NCI-H2107 (cell line): ENCODE measurements around the gene CHRNA1.

Experiments
- DNase-seq: peaks from one replicate; lab custom pipeline; 2025; lab: John Stamatoyannopoulos, UW

CHRNA1 gene

DNA sequence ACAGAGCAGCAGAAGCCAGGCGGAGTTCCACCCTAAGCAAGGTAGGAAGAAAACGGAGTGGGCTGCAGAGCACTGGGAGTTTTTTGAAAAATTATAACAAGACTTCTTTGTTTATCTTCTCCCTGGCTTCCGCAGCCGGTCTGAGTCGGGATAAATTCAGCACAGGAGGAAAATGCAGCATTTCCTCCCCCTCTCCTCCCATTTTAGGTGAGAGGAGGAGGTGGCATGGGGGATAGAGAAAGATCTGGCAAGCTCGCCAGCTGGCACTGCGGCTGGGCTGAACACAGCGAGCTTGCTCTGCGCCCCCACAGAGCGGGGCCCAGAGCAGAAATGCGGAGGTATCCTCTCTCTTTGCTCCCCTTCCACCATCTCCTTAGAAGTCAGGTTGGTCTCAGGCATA is 17.7 kb upstream of the CHRNA1 start:
- DNase-seq: no peak

DNA sequence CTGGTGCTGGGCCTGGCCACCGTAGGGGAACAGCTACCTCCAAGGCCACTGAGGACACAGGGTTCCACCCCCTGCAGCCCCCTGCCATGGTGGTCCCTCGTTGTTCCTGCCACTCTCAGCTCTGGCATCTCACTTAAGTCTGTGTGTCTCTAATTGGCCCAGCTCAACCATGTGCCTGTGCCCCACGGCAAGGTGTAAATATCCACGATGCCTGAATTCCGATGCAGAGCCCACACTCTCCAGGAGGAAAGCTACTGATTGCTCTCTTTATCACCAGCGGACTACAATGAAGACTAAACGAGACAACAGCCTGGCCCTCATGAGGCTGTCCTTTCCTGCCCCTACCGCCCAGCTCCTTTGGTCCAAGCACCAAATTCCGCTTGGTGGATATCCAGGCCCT is 17.0 kb upstream of the CHRNA1 start:
- no peak for DNase-seq

DNA sequence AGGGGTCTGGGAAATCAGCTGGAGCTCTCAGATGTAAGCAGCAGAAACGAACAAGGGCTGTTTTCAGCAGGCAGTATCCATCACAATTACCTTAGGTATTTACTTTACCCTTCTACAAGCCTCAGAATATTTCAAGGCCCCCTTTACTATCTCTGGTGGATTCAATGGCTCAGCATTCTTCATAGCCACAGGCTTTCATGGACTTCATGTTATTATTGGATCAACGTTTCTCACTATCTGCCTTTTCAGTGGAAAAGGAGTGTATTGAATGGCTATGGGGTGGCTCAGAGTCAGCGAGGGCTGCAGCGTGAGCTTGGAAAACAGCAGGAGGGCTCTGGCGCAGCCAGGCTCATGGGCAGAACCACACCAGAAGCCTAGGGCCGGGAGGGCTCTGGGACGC is 16.6 kb upstream of the CHRNA1 start:
- DNase-seq: no peak

DNA sequence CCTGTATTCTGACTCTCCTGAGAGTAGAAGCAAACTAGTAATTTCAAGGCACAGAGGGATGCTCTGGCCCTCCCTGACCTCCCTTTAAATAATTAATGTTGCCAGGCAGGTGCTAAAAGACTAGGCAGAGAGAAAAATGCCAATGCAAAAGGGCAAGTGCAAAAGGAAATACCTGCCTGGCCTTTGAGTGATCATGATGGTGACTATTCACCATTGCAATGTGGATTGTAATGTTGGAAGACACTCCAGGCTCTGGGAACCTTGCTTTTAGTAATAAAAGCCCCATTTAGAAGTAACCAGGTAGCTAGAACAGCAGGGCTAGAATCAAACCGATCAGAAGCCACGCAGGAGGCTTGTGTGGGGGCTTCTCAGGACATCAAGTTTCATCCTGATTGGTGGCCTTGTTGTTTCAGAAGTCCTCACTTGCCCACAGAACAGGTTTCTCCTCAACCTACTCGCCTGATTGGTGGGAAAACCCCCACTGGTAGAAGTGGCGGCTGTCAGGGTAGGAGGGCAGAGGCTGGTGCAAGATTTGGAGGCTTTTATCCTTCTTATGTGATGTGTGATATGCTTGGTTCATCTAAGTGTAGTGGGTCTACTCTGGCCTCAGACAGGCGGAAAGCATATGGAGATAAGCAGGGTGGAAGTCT is 16.0 kb upstream of the CHRNA1 start:
- no peak for DNase-seq

DNA sequence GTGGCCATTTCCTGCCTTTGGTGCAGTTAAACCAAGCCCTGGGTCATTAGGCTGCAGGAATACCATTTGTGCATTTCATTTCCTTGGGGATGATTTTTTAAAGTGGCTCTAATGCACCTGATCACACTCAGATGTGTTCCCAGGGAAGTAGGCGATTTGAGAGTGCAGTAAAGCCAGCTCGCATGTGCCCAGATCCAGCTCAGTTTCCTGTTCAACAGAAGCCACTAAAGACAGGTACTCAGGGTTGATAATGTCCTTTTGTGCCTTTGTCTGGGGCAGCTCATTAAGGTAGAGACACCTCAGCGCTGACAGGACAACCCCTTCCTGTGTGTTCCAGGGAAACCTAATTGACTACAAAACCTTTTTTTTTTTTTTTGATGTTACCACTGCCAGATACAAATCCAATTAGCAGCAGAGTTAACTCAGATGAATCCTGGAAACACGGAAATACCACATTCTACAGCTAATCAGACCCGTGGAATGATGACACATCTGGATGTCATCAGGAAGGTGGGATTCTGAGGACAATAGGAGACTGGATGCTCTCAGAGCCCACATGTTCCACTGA is 15.2 kb upstream of the CHRNA1 start:
- DNase-seq: peak; percentile 34

DNA sequence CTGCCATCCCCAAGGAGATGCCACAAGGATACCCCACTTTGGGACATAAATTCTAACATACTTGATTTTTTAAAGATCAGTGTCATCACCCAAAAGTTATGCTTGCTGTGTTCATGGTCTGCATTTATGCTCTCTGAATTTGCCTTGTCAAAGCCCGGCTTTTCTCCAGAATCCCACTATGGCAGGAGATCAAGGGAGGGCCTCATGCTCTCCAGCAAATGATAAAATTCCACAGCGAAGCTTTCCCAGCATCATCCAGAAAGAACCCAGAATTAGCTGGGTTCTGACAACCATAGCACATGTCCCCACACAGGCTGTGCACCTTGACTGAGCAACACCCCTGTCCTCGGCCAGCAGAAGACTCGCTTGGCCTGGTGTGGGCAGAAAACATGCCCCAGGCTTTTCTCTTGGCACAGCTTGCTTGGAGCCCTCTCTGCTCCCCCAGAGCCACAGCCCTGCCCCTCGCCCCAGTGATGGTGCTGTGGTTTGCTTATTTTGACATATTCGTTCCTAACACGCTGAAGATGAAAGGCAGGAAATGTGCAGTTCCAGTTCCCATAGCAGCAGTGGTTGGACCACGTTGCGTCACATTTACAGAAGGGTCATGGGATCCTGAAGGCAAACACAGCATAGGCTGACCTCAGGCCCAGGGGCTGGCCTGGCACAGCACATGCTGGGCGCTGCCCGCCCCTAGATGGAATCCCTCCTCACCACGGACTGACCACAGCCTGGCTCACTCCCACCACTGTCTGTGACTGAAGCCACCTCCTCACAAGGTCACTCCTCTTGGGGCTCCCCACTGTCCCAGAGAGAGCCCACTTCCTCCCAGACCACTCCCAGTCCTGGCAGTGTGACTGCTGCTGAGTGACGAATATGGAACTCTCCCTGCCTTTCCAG is 14.1 kb upstream of the CHRNA1 start:
- DNase-seq: no peak

DNA sequence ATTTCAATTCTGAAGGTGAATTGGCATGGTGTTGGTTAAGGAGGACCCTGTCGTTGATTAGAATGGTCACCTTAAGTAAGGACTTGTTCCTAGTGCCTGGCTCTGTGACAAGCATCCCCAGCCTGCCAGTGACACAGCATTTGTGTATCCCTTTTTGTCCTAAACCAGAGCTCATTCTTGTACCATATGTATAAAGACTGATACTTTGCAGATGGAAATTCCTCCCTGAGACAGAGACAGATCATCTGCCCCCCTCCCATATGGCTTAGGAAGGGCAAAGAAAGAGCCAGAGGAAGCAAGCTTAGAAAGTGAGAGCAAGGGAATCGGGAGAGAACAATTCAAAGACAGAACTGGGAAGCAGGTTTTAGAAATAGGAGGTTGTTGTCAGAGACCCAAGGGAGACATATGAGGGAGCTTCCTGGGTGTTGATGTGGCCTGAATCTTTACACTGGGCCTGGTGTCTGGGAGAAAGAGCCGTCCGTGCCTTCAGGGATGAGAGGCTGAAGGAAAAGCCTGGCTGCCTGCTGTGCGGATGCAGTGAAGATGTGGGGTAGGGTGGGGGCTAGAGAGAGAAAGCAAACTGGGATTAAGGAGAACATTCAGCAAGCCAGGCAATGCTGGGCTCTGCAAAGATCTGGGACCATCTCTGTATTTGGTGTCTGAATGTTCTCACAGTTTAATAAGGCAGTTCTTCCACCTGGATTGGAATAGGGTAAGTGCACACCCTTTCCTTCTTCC is 13.2 kb upstream of the CHRNA1 start:
- no peak for DNase-seq

DNA sequence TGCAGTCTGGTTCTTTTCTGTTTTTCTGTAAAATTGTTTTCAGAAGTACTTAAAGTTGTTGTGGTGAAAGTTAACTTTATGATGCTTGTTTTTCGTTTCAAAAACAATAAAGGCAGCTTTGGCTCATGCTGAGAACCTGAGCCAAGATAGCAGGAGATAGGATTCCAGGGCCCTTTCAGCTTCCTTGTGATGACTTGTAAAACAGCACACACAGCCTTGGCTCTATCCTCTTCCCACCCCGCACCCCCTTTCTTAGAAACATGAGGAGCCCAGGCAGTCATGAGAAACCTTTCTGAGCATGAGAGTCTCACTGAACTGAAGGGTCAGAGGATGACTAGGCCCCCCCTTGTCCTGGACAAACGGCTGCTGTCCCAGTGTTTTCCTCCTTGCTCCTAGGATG is 12.4 kb upstream of the CHRNA1 start:
- no peak for DNase-seq

DNA sequence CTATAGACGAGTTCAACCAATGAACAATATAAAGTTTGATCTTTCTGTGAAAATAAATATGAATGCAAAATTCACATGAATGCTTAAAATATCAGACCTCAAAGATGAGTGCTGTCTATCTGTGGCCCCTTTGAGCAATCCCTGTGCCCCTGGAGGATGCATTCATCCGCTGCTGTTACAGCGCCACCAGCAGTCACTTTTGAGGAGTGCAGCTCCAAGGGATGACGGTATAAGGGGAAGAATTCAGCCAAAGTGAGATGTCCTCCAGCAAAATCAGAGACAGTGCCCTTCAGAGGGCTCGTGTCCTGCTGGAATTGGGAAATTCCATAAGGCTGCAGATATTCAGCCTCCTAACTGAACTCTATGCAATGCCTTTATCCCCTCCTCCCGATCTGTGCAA is 12.0 kb upstream of the CHRNA1 start:
- no peak for DNase-seq

DNA sequence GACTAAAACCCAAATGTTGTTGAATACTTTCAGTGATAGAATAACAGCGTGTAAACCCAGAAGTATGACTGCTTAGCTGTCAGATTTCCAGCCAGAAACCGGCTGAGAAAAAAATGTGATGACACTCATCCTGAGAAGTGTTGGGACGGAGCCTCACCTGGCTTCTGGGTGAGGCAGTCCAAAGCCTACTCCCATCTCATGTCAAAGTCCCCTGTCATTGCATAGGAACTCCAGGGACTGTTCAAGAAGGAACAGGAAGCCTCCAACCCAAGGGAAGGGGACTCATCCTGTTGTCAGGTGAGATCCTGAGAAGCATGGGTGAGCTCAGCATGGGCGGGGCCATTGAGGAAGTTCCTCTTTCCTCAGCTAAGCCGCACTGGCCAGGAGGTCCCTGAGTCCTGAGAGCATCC is 11.3 kb upstream of the CHRNA1 start:
- DNase-seq: no peak

DNA sequence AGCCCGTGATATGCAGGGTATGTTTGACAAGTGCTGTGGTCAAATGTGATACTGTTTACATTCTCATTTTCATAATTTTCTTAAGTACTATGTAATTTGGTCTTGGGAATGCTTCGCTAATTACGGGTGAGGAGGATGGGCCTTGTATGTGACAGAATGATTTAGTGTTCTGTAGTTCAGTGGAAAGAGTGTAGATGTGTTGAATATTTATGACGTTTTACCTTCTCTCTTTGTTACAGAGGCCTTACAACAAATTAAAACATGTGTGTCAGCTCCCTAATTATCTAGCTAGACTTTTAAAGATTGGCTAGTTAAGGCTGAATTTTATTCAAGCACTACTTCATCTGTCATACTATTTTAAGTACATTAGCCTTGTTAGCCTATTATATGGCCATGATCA is 10.6 kb upstream of the CHRNA1 start:
- DNase-seq: no peak

DNA sequence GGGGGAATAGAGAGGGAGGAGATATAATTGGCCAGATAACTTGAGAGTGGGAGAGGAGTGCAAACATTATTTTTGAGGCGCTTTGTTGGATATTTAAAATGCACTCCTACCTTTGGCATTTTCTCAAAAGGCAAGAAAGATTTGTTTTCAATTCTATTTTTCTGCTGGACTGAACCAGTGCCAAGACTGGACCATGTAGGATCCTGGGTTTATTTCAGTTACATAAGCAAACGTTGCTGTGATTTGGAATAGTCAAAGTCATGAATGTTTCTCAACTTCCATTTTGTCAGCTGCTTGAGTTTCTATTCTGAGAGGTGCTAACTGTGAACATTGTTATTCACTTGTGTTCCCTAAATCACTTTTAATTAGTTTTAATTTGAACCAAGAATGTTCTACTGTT is 8.9 kb upstream of the CHRNA1 start:
- DNase-seq: no peak

DNA sequence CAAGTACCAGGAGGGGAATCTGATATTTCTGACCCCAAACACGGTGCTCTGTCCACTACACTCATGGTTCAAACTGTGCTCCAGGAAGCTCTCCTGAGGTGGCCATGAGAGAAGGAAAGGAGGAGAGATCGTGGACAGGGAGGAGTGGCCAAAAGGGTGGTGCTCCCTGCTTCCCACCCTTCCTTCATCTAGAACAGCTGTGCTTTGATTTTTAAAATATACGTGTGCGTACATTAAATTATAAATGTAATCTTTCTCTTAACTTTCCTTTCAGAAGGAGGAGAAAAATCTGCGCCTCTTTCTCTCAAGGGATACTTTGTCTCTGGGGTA is 8.2 kb upstream of the CHRNA1 start:
- DNase-seq: no peak

DNA sequence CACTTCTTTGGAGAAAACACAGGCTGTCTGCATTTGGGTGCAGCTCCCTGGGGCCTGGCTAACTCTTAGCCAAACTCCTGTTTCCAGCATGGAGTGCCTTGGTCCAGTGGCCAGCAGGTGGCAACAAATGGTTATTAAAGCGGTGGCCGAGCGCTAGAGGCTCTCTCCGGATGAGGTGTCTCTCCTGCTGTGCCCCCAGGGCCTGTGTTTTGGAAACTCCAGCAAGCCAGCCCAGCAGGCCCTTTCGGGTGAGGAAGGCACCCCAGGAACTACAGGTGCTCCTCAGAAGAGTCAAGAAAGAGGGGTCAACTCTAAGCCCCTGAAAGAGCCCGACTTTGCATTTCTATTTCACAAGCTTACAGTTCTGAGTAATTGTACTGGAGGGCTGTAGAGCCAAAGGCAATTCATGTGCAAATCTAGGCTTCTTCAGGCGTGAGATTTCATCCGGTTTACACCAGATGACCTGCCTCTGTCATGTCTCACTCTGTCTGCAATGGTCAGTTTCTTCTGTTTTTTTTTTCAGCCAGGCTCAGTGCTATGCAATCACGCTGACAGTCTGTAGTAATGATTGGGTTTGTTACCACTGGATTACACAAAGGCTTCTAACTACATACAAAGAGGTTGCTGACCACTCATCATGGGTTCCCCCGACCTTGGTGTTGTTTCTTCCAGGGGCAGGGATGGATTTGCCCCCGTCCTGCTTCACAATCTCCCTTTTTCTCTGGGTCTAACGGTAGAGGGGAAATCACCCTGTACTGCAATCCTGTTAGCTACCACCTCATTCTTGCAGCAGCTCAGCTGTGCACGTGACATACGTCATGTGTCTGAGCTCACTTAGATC is 7.6 kb upstream of the CHRNA1 start:
- peak; percentile 35 for DNase-seq

DNA sequence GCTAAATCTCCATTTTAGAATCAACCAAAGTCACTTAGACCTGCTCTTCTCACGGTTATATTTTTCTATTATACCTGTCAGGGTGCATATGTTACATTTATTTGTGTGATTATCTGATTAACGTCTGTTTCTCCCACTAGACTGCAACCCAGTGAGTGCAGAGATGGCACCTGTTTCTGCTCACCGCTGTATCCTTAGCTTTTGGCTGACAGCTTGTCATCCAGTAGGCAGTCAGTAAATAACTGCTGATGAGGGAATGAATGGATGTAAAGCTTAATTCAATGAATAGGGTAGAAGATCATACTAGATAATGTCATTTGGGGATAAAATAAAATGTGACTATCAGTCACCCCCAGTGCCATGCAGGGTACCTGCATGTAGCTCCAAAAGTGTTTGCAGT is 6.9 kb upstream of the CHRNA1 start:
- no peak for DNase-seq

DNA sequence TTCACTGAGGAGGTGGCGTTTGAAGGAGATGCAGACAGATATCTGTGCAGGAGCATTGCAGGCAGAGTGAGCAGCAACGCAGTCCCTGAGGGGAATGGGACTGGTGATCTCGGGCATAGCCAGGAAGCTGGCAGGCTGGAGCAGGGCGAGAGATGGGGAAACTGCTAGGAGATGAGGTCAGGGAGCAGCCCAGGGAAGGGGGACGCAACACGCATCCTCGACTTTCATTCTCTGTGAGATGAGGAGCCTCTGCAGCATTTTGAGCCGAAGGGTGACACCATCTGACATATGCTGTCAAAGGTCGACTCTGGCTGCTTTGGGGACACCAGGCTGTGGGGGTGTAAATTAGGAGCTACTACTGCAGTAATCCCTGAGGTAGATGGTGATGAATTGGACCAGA is 4.3 kb upstream of the CHRNA1 start:
- no peak for DNase-seq

DNA sequence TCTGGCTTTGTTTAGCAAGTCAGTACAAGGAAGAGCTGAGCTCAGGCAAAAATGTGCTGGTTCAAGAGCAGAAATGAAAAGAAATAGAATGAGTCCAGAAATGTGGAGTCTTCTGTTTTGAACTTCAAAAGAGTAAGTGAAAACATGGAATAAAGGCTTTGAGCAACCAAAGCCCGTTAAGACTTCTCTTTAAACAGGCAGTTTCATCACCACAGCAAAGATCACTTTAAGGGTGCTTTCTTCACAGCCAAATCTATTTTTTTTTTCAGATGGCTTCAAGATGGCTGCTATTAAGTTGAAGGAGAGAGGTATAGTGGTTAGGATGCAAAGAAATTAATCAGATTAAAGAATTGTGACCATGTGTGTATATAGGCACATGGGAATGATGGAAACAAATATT is 2.0 kb upstream of the CHRNA1 start:
- DNase-seq: no peak

DNA sequence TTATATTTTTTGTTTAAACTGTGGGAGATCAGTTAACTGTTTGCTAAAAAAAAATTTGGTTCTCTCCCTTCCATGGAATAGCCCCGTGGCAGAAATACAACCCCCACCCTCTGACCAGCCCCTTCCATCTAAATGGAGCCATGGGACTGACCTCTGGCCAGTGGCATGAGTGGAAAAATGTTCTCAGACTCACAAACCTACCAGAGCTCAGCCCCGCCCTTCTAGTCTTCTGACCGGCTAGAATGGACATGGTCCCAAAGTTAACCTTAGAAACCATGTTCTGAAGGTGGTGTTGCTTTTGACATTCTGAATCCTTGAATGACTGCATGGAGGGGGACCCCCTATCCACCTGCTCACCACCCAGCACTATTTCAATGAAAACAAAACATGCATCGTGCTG is 1.3 kb upstream of the CHRNA1 start:
- no peak for DNase-seq

DNA sequence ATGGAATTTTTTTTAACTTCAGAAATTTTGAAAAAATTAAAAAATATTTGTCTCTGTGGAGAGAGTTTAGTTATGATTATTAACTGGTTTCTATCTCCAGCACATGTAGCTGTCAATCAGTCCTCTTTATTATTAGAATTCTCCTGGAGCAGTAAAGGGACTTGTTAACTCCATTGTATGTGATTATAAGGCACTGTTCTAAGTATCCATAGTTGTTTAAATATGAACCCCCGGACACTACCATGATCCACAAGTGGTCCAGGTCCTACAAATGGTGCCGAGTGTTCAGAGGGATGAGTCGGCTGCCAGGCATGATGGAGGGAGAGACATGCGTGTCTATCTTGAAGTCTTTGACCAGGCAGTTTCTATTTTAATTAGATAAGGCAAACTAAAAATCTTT is 492 bp downstream of the CHRNA1 start:
- no peak for DNase-seq

DNA sequence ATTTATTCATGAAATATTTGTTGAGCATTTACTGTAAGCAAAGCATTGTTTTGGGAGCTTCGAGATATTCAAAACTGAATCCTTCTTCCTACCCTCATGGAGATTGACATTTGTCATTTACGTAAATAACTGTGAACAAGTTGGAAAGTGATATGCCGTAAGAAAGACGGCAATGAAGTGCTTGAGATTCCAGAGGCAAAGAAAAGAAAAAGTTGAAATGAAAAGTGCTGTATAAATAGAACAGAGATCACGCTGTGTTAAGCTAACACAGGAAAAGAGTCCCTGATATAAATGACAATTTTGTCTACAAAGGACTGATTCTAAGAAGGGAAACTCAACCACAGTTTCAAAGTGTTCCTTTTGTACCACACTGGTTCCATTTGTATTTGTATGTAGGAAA is 1.8 kb downstream of the CHRNA1 start:
- DNase-seq: no peak

DNA sequence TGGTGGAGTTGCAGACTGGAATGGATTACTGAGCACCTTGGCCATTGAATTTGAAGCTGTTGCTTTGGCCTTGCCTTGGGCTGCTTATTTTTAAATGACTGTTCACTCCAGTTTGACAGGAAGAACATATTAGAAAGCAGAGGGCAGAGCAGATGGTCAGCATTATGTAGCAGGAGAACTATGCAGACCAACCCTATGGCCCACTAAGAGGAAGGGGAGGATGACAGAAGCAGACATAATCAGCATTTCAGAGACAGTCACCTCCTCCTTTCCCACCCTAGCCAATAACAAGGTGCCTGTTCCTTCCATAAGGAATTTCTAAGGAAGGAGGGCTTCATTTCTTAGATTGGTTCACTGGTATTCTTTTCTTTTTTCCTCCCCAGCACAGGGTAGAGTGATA is 2.4 kb downstream of the CHRNA1 start:
- no peak for DNase-seq
